SHP77 treated with DMSO at 0.1 percent for 48 hours (cell line): Measurements from ENCODE around the gene PIGZ.

ENCODE experiments used
- DNase-seq: peaks from one replicate; lab custom pipeline; 2025; lab: John Stamatoyannopoulos, UW

The PIGZ gene

DNA sequence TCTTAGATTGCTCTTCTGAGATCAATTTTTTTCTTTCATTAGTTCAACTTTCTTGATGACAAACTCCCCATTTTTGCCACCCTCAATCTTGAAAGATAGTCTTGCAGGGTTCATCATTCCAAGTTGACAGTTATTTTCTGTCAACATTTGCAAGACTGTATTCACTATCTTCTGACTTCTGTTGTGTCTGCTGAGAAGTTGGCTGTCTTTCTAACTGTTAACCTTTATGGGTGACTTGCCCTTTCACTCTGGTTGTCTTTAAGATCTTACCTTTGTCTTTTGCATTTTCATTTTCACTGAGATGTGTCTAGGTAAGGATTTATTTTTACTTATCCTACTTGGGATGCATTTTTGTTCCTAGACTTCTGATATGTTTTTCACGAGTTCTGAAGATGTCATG, 14.6 kb upstream of the PIGZ start:
- DNase-seq, result no peak

GRCh38 chr3:196981657-196982056, 13.0 kb upstream of the PIGZ start:
- no peak for DNase-seq

DNA sequence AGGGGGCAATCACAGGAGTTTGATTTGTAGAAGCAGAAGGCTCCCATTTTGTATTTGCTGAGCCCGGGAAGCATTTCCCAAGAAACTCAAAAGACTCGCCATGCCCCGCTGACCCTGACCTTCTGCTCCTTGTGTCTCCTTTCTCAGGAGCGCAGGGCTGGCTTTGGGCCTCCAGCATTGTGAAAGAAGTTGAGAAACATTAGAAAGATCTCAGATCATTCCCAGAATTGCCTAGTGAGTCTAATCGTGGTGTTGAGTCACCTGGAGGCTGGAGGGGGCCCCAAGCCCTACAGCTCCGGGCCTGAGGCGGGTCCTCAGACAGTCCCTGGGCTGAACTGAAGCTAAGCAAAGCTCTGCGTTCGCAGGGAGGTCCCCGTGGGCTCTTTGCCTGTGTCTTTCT, 10.9 kb upstream of the PIGZ start:
- DNase-seq, result no peak

DNA sequence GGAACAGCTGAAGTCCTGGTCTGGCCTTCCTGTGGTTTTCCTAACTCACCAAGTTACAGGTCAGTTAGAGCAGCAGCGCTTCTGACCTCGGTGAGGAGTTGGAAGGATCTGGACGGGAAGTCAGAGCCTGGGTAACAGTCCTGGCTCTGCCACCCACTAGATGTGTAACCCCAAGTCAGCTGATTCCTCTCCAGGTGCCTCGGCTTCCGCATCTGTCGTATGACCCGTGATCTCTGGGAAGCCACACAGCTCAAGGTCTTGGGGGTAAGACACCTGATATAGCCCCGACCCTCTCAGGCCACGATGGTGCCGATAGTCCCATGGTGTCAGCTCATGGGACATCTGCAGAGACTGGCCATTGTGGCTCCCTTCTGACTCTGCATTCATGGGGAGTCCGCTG, 8.3 kb upstream of the PIGZ start:
- DNase-seq, result no peak

DNA sequence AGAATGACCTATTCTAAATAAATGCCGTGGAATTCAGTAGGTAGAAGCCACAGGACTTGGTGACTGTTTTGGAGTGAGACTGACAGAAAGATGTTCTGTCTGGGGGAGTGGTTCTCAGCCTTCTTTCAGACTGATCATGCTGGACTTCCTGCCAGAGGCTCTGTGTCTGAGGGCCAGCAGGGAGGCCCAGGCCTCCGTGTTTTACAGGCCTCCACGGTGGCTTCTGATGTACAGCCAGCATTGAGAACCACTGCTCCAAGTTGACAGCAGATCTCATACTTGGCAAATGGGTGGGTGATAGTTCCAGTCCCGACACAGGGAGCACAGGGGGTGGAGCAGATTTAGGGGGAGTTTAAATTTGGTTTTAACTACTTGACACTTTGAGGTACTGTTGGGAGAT, 6.7 kb upstream of the PIGZ start:
- no peak for DNase-seq

DNA sequence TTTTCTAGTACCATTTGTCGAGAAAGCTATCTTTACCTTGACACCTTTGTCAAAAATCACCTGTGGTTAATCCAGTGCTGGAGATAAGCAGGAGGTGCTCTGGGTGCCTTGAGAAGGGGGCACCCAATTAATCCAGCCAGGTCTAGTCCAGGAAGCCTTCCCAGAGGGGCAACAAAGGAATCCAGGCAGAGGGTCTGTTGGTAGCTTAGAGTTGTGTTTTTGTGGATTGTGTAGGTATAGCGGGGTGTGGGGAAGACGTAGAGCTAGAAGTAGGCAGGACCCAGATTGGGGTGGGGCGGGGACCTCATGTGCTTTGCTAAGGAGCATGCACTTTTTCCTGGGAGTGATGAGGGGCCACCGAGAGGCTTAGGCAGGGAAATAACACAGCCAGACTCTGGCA, 6.0 kb upstream of the PIGZ start:
- no peak for DNase-seq

DNA sequence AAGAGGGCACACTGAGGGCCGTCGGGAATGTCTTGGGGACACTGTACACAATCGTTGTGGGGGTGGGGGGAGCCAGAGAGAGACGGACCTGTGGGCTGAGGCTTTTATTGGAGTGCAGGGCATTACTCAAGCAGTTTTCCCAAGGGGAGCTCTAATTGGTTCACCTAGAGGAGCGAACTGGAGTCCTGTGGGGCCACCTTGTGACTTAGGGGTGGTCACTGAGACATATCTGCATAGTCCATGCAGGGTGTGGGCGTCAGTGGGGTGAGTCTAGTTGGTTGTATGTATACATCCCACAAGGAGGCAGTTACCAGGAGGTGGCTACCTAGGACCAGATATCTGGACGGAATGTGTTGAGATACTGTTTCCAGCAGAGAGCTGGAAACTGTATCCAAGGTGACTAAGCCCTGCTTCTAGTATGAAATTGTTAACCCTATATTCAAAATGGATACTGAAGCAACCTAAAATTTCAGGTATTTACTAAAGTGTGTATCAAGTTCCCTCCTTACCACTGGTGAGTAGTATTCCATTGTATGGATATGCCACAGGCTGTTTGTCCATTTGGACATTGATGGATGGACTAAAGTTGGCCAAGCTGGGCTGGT, 2.6 kb upstream of the PIGZ start:
- no peak for DNase-seq

GRCh38 chr3:196970547-196971093, 2.0 kb upstream of the PIGZ start:
- no peak for DNase-seq

DNA sequence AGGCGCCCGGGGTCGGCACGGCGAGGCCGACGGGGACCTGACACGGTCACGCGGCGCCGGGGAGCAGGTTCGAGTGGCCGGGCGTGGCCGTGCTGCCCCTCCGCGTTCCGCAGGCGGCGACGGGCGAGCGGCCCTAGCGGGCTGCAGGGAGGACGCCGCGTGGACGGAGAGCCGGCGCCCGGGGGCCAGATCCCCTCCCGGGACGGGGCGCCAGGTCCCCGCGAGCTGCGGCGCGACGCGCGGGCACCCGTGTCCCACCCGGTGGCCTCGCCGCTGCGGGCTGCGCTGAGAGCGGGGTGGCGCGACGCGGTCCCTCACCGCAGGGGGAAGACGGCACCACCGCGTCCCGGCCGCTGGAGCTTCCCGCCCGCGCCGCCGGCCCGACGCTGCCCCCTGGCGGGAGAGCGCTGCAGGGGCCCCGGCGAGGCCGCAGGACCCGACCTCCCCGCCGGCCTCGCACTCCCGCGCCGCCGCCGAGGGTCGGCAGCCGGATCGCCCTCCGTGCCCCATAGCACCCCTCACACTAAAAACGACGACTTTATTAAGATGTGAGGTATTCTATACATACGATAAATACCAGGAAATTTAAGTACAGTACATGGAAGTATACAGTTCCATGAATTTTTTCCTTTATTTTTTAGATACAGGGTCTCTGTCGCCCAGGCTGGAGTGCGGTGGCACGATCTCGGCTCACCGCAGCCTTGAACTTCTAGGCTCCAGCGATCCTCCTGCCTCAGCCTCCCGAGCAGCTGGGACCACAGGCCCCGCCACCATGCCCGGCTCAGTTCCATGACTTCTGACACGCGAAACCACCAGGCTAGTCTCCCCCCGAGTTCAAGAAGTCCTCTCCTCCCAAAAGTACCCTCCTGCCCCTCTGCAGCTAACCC, 1.3 kb upstream of the PIGZ start:
- no peak for DNase-seq

DNA sequence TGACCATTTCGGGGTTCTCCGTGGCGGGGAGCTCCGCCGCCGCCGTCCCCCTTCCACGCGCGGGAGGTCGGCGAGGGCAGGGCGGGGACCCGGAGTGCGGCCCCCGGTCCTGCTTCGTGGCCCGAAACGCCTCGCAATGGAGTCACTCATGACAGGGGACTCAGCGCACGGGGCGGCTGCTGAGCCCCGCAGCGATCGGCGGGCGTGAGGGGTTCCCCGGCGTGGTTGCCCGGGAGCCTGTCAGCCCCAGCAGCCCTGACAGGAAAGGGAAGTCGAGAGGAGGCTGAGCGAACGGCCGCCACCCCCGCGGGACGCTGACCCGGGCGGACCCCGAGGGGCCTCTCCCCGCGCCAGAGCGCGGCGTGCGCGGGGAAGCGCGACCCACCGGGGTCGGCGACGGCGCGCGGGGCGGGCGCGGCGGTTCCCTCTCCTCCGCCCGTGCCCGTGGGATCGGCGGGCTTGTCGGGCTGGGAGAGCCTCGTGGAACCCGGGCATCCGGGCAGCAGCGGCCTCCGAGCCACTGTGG, 564 bp upstream of the PIGZ start:
- DNase-seq, result no peak

GRCh38 chr3:196967412-196968232, 1.0 kb downstream of the PIGZ start:
- no peak for DNase-seq

- DNase-seq, result no peak
These were observed 1.9 kb downstream of the PIGZ start for GRCh38 chr3:196966526-196967401.

DNA sequence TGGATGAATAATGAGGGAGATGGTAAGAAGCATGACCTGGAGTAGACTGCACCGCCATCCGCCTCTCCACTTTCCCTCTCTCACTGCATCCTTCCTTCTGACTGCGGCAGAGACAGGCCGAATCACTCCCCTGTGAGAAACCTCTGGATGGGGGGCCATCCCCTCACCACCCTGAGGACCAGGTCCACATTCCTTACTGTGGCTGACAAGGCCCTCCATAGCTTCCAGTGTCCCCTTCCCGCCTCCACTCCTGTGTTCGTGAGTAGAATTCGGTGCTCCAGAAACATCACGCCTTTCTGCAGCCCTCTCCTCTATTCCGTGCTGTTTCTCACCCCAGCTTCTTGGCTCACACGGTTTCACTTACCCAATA, 2.8 kb downstream of the PIGZ start:
- DNase-seq, result no peak

- DNase-seq, result no peak
These were observed 3.4 kb downstream of the PIGZ start for GRCh38 chr3:196965112-196965803.

GRCh38 chr3:196963631-196963953, 5.0 kb downstream of the PIGZ start:
- DNase-seq, result no peak

DNA sequence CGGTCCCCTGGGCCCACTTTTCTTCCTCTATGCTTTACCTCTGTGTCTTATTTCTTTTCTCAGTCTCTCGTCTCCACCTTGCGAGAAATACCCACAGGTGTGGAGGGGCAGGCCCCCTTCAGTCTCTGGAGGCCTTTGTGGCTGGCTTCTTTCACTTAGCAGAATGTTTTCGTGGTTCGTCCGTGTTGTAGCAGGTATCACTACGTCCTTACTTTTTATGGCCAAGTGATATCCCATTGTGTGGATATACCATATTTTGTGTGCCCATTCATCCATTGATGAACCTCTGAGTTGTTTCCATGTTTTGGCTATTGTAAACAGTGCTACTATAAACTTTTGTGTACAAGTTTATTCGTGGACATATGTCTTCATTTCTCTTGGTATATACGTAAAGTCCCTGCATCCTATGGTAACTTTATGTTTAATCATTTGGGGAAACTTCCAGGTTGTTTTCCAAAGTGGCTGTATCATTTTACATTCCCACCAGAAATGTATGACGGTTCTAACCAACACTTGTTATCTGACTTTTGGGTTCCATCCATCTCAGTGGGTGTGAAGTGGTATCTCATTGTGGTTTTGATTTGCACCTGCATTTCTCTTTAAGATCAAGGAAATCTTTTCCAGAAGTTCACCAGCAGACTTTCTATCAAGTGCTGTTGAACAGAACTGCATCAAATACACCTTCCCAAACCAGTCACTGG, 5.6 kb downstream of the PIGZ start:
- DNase-seq, result no peak

DNA sequence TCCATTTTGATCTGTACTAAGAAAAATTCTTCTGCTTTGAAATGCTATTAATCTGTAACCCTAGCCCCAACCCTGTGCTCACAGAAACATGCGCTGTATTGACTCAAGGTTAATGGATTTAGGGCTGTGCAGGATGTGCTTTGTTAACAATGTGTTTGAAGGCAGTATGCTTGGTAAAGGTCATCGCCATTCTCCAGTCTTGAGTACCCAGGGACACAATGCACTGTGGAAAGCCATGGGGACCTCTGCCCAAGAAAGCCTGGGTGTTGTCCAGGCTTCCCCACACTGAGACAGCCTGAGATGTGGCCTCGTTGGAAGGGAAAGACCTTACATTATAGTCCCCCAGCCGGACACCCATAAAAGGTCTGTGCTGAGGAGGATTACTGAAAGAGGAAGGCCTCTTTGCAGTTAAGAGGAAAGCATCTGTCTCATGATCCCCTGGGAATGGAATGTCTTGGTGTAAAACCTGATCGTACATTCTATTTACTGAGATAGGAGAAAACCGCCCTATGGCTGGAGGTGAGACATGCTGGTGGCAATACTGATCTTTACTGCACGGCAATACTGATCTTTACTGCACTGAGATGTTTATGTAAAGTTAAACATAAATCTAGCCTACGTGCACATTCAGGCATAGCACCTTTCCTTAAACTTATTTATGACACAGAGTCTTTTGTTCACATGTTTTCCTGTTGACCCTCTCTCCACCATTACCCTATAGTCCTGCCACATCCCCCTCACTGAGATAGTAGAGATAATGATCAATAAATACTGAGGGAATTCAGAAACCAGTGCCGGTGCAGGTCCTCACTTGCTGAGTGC, 6.3 kb downstream of the PIGZ start:
- DNase-seq, result no peak

DNA sequence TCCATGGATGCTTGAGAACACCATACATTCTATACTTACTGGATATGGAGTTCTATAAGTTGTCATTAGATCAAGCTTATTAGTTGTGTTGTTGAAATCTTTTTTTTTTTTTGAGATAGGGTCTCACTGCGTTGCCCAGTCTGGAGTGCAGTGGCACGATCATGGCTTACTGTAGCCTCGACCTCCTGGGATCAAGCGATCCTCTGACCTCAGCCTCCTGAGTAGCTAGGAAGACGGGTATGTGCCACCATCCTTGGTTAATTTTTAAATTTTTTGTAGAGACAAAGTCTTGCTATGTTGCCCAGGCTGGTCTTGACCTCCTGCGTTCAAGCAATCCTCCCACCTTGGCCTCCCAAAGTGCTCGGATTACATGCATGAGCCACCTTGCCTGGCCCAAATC, 13.8 kb downstream of the PIGZ start:
- DNase-seq, result no peak

GRCh38 chr3:196951371-196951770, 17.3 kb downstream of the PIGZ start:
- no peak for DNase-seq
